Ovary (tissue), 9 donors: ENCODE measurements around the gene UBR3. TPM values are rescaled to one million over a fixed set of nuclear protein-coding genes. Genes with fewer than 3 reads are reported as not detected.

Experiments
- DNase-seq, 5 donors: peaks; one replicate each; pipeline ENCODE4 v3.0.0-alpha.2; 2019 to 2020
- H3K27ac ChIP-seq, 2 donors: fragments of 200-600 bp; one replicate each; pipeline versions ENCODE4 v1.5.1 to v1.8.0; 2019 to 2022
- H3K27me3 ChIP-seq: fragments of 200-600 bp; one replicate; pipeline ENCODE4 v1.8.0; 2022
- H3K36me3 ChIP-seq: fragments of 200-600 bp; sonication (generic); one replicate; pipeline ENCODE4 v1.5.1; 2019
- H3K4me1 ChIP-seq: one replicate; pipeline ENCODE4 v1.8.1; 2013; ENCODE audit warnings: mild to moderate bottlenecking, moderate library complexity; ENCODE audit not compliant: insufficient read depth
- H3K4me3 ChIP-seq: fragments of 200-600 bp; sonication (generic); one replicate; pipeline ENCODE4 v1.5.1; 2017
- H3K9me3 ChIP-seq, 2 donors: fragments of 200-600 bp in 1 of 2; sonication (generic) in 1 of 2; one replicate each; pipeline versions ENCODE4 v1.5.1 to v1.8.1; 2013 to 2019; ENCODE audit warnings: mild to moderate bottlenecking in 1 of 2, moderate library complexity in 1 of 2
- CTCF ChIP-seq, 3 donors: fragments of 450-650 bp in 2 of 3; fragments of 200-600 bp in 1 of 3; IDR thresholded peaks; one replicate each; pipeline versions ENCODE4 v1.5.1 to v1.8.0; 2016 to 2022; ENCODE audit warnings: antibody characterized with exemption in 3 of 3, mild to moderate bottlenecking in 1 of 3
- EP300 ChIP-seq: sonication (generic); formaldehyde crosslinking; IDR thresholded peaks from one replicate; pipeline ENCODE4 v1.6.1; 2017; ENCODE audit warnings: antibody characterized with exemption
- POLR2A ChIP-seq: fragments of 450-650 bp; IDR thresholded peaks from one replicate; pipeline ENCODE4 v1.6.1; 2017; ENCODE audit warnings: antibody characterized with exemption, mild to moderate bottlenecking, moderate library complexity
- WGBS, 3 donors: extraction: QIAGEN DNeasy Blood & Tissue Kit in 1 of 3; methylation state at CpG; one replicate each; pipeline versions ENCODE4 v1.1.5 to v1.1.7; 2013 to 2017; 5-methylcytosine and 5-hydroxymethylcytosine counted together
- intact Hi-C, 4 donors: fragments of 100-400 bp; cut with DNase I; formaldehyde crosslinking; loops; one replicate each; pipeline versions ENCODE4 v1.11.0 to v1.15.1; 2022 to 2023
- polyA plus RNA-seq, 2 donors: library from polyadenylated mRNA; stranded (reverse); fragments of 200-250 nt in 1 of 2; fragments of 350-450 nt in 1 of 2; fragmentation: Illumina TruSeq in 1 of 2; extraction: RNeasy Lipid Tissue Mini Kit (QIAGEN cat#74804) in 1 of 2; gene quantifications; one replicate each; pipeline ENCODE4 v1.2.3, GENCODE V29; 2013 to 2014
- total RNA-seq, 7 donors: library from RNA; depleted of rRNA in 2 of 7; stranded (reverse); fragments of >200 nt in 2 of 7; fragmentation: NEBNext Ultra II Directional in 3 of 7; extraction: Animal tissue kit (Norgen Biotek cat#: 25700) in 3 of 7; gene quantifications; one replicate each; pipeline versions ENCODE4 v1.1.0 to v1.2.4, GENCODE V29; 2016 to 2023
- donor health status: DM: no; HTN: no; CAD: no; lungs with moderate emphysema.
- donor health status: DM: no; HTN: no; CAD: no.
- donor health status: Bipolar disorder and iron deficiency.
- donor health status: DM: yes; HTN: yes; CAD: no.
- donor health status: DM: no; HTN: no; CAD: no.
- donor health status: DM: yes; HTN: yes; CAD: no.

Gene UBR3
- total and polyA plus RNA-seq, 9 donors, result 13.6 to 63.4 (median 45.1) TPM

- Histone ChIP-seq H3K27me3 (no peaks in the 10 kb centered on the region), H3K36me3 (no peaks in the 10 kb centered on the region), H3K27ac (no peak overlapping the region), H3K9me3 (no peaks in the 10 kb centered on the region), H3K4me1 (no peaks in the 10 kb centered on the region), H3K4me3 (no peak overlapping the region)
- intact Hi-C loops, result no loop called here
- 85 to 89% (median 88%) methylated on average over 4 of the region's 4 CpGs for WGBS, 3 donors
- TF ChIP-seq CTCF (IDR thresholded peaks at IDR 0.05) (no peak), EP300 (no peak), POLR2A (no peak)
- DNase-seq, result no peak
These were observed 185.5 kb downstream of the UBR3 start for GRCh38 chr2:170012773-170013172.

- no peak for DNase-seq
- Histone ChIP-seq H3K4me1 (peaks cover 2% of the 10 kb centered on the region), H3K36me3 (no peaks in the 10 kb centered on the region), H3K27ac (no peak overlapping the region), H3K27me3 (no peaks in the 10 kb centered on the region), H3K4me3 (no peak overlapping the region), H3K9me3 (no peaks in the 10 kb centered on the region)
- intact Hi-C loops, result no loop called here
- TF ChIP-seq POLR2A (no peak), CTCF (IDR thresholded peaks at IDR 0.05) (no peak), EP300 (no peak)
- 38 to 52% (median 39%) methylated on average over 5 of the region's 5 CpGs for WGBS, 3 donors
These were observed 186.7 kb downstream of the UBR3 start for GRCh38 chr2:170013802-170014551.

- H3K4me3 ChIP-seq, result no peak overlapping the region
- H3K9me3 ChIP-seq, result no peaks in the 10 kb centered on the region
- no peak overlapping the region for H3K27ac ChIP-seq
- H3K4me1 ChIP-seq, result peaks cover 2% of the 10 kb centered on the region
- DNase-seq, result no peak
- no peaks in the 10 kb centered on the region for H3K27me3 ChIP-seq
- no peaks in the 10 kb centered on the region for H3K36me3 ChIP-seq
- intact Hi-C loops, result no loop called here
- 84 to 92% (median 90%) methylated on average over 1 of the region's 1 CpG for WGBS, 3 donors
- TF ChIP-seq EP300 (no peak), CTCF (IDR thresholded peaks at IDR 0.05) (no peak)
These were observed 187.5 kb downstream of the UBR3 start for GRCh38 chr2:170014769-170015168.

GRCh38 chr2:170017860-170018532 lies 190.7 kb downstream of the UBR3 start:
- Histone ChIP-seq H3K9me3 (no peaks in the 10 kb centered on the region), H3K36me3 (no peaks in the 10 kb centered on the region), H3K4me1 (peaks cover 2% of the 10 kb centered on the region), H3K27ac (no peak overlapping the region), H3K27me3 (no peaks in the 10 kb centered on the region), H3K4me3 (no peak overlapping the region)
- intact Hi-C loops, result no loop called here
- WGBS, 3 donors, result 49 to 54% (median 54%) methylated on average over 4 of the region's 4 CpGs
- TF ChIP-seq CTCF (IDR thresholded peaks at IDR 0.05) (no peak), EP300 (no peak), POLR2A (no peak)
- DNase-seq, result peak in 3 of 5 donors; percentile 13 to 54 (median 31)
